Smooth muscle cell of the coronary artery (primary cell): ENCODE results near the gene DYNC1LI1. TPM values are rescaled to one million over a fixed set of nuclear protein-coding genes. Genes with fewer than 3 reads are reported as not detected.

Experiments used
- total RNA-seq: library from RNA; depleted of rRNA; stranded (reverse); fragments of >200 nt; gene quantifications from 2 replicates; pipeline ENCODE4 v1.2.3, GENCODE V29; 2014; ENCODE audit warnings: low replicate concordance

Gene DYNC1LI1
- total RNA-seq, result 13.3 and 33.2 TPM in 2 replicates

GRCh38 chr3:32570421-32571191 is at the start of gene DYNC1LI1:
Gene DYNC1LI1, minus strand, starts transcription at chr3:32570858. Its CDS starts 88 bp downstream, at chr3:32570770.

GRCh38 chr3:32502118-32502945 is 68.3 kb downstream of the DYNC1LI1 start, which contains the start of gene CMTM6:
Gene CMTM6, minus strand, starts transcription at chr3:32502852. Its CDS starts 107 bp downstream, at chr3:32502745.

Other genes starting within 250 kb of the DYNC1LI1 start
- gene CMTM7, start 179.0 kb downstream of the DYNC1LI1 start, total RNA-seq, result 3.0 and 9.0 TPM in 2 replicates
- gene CMTM6, start 68.0 kb downstream of the DYNC1LI1 start, total RNA-seq, result 27.6 and 74.6 TPM in 2 replicates
- gene CNOT10, start 114.3 kb upstream of the DYNC1LI1 start, total RNA-seq, result 18.1 and 24.6 TPM in 2 replicates
- not detected in 2 replicates for gene TRIM71, start 247.1 kb upstream of the DYNC1LI1 start, total RNA-seq